Tibial artery (tissue), 4 donors: Measurements from ENCODE around the gene EXOSC7.

Experiments
- DNase-seq, 2 donors: peaks; one replicate each; pipeline ENCODE4 v3.0.0-alpha.2; 2019
- H3K27ac ChIP-seq, 2 donors: fragments of 200-600 bp; sonication (generic) in 1 of 2; 1 replicate in 1 of 2; 2 replicates in 1 of 2; pipeline ENCODE4 v1.5.1; 2018 to 2019; ENCODE audit warnings: mild to moderate bottlenecking in 1 of 2
- H3K27me3 ChIP-seq, 2 donors: fragments of 200-600 bp; sonication (generic) in 1 of 2; one replicate each; pipeline versions ENCODE4 v1.5.1 to v1.6.0; 2016 to 2019
- H3K36me3 ChIP-seq, 3 donors: fragments of 200-600 bp; sonication (generic) in 2 of 3; one replicate each; pipeline ENCODE4 v1.5.1; 2016 to 2019; ENCODE audit warnings: mild to moderate bottlenecking in 2 of 3
- H3K4me1 ChIP-seq, 4 donors: fragments of 200-600 bp; sonication (generic) in 2 of 4; 1 replicate in 3 of 4; 2 replicates in 1 of 4; pipeline ENCODE4 v1.5.1; 2016 to 2019
- H3K4me3 ChIP-seq, 2 donors: fragments of 200-600 bp; sonication (generic) in 1 of 2; 1 replicate in 1 of 2; 2 replicates in 1 of 2; pipeline ENCODE4 v1.5.1; 2018 to 2019; ENCODE audit warnings: mild to moderate bottlenecking in 2 of 2
- H3K9me3 ChIP-seq, 3 donors: fragments of 200-600 bp; sonication (generic) in 1 of 3; one replicate each; pipeline ENCODE4 v1.5.1; 2016 to 2019
- CTCF ChIP-seq, 2 experiments: fragments of 200-600 bp in 1 of 2; fragments of 450-650 bp in 1 of 2; IDR thresholded peaks; one replicate each; pipeline ENCODE4 v1.5.1; 2017 to 2019; ENCODE audit warnings: antibody characterized with exemption in 2 of 2, mild to moderate bottlenecking in 1 of 2, moderate library complexity in 1 of 2
- intact Hi-C: fragments of 100-400 bp; cut with DNase I; formaldehyde crosslinking; loops from one replicate; pipeline ENCODE4 v1.15.0; 2023; ENCODE audit warnings: low total_unique reads

The EXOSC7 gene

GRCh38 chr3:45001738-45002137 is 25.7 kb downstream of the EXOSC7 start:
- H3K27ac ChIP-seq: no peak overlapping the region
- no peaks in the 10 kb centered on the region for H3K4me1 ChIP-seq
- H3K9me3 ChIP-seq: no peaks in the 10 kb centered on the region
- intact Hi-C loops: no loop called here
- no peaks in the 10 kb centered on the region for H3K27me3 ChIP-seq
- no peak overlapping the region for H3K4me3 ChIP-seq
- peaks cover 58 to 88% (median 60%) of the 10 kb centered on the region in 3 donors for H3K36me3 ChIP-seq
- no peak for DNase-seq
- no peak for TF ChIP-seq CTCF (IDR thresholded peaks at IDR 0.05)

GRCh38 chr3:45002139-45002660 is 26.2 kb downstream of the EXOSC7 start:
- H3K36me3 ChIP-seq: peaks cover 56 to 86% (median 62%) of the 10 kb centered on the region in 3 donors
- intact Hi-C loops: no loop called here
- H3K4me1 ChIP-seq: no peaks in the 10 kb centered on the region
- DNase-seq: no peak
- TF ChIP-seq CTCF (IDR thresholded peaks at IDR 0.05): no peak
- H3K9me3 ChIP-seq: no peaks in the 10 kb centered on the region
- no peak overlapping the region for H3K4me3 ChIP-seq
- H3K27me3 ChIP-seq: no peaks in the 10 kb centered on the region
- no peak overlapping the region for H3K27ac ChIP-seq

- H3K27me3 ChIP-seq: no peaks in the 10 kb centered on the region
- TF ChIP-seq CTCF (IDR thresholded peaks at IDR 0.05): no peak
- no peaks in the 10 kb centered on the region for H3K9me3 ChIP-seq
- H3K4me3 ChIP-seq: no peak overlapping the region
- no peak overlapping the region for H3K27ac ChIP-seq
- no peaks in the 10 kb centered on the region for H3K4me1 ChIP-seq
- intact Hi-C loops: no loop called here
- peaks cover 52 to 86% (median 62%) of the 10 kb centered on the region in 3 donors for H3K36me3 ChIP-seq
- DNase-seq: no peak
These were observed 26.7 kb downstream of the EXOSC7 start for GRCh38 chr3:45002720-45003119.

DNA sequence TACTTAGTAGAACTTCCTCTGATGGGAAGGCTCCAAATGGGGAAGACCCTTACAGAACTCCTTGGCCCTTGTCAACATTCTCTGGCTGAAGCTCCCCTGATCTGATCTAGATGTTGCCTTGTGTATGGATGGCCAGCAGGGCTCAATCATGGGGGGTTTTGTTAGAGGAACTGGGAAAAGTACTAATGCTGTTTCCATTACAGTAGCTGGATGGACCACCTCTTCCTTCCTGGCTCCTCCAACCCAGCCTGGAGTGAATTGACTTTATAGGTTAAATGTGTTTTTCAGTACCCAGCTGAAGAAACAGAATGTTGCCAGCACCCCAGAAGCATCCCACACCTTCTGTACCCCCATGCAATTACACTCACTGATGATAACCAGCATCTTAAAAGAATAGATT is 27.4 kb downstream of the EXOSC7 start:
- H3K4me1 ChIP-seq: no peaks in the 10 kb centered on the region
- peaks cover 45 to 82% (median 55%) of the 10 kb centered on the region in 3 donors for H3K36me3 ChIP-seq
- no peak for DNase-seq
- intact Hi-C loops: no loop called here
- H3K27ac ChIP-seq: no peak overlapping the region
- no peaks in the 10 kb centered on the region for H3K27me3 ChIP-seq
- H3K9me3 ChIP-seq: no peaks in the 10 kb centered on the region
- no peak overlapping the region for H3K4me3 ChIP-seq
- TF ChIP-seq CTCF (IDR thresholded peaks at IDR 0.05): no peak

DNA sequence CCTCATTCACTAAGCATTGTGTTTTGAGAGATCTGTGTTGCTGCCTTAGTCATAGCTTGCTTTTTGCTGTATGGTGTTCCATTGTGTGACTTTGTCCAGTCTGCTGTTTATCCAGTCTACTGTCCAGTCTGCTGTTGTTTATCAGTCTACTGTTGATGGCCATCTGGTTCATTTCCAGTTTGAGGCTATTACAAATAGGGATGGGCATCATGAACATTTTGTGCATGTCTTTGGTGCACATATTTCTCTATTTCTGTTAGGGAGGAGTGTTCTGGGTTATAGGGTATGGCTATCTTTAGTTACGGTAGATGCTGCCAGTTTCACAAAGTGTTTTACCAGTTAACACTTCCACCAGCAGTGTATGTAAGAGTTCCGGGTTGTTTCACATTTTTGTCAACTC is 27.8 kb downstream of the EXOSC7 start:
- H3K36me3 ChIP-seq: peaks cover 42 to 79% (median 52%) of the 10 kb centered on the region in 3 donors

More for the DNA sequence above, 27.8 kb downstream of the EXOSC7 start:
- no peak for DNase-seq
- no peak overlapping the region for H3K4me3 ChIP-seq
- no peak for TF ChIP-seq CTCF (IDR thresholded peaks at IDR 0.05)
- no peak overlapping the region for H3K27ac ChIP-seq
- no peaks in the 10 kb centered on the region for H3K4me1 ChIP-seq
- H3K27me3 ChIP-seq: no peaks in the 10 kb centered on the region
- no peaks in the 10 kb centered on the region for H3K9me3 ChIP-seq
- intact Hi-C loops: no loop called here
